ENCODE measurements around the gene FABP6.

- TF ChIP-seq TSHZ2 (CRISPR knock-in tag; IDR thresholded peaks at IDR 0.05), result no peak
- TF ChIP-seq PATZ1 (CRISPR knock-in tag; IDR thresholded peaks at IDR 0.05; ENCODE audit: borderline replicate concordance), result no peak
- TF ChIP-seq ZFP3 (CRISPR knock-in tag; IDR thresholded peaks at IDR 0.05), result no peak
- no peak for TF ChIP-seq ZC3H10 (CRISPR knock-in tag; IDR thresholded peaks at IDR 0.05)
- no peak for TF ChIP-seq ZNF70 (CRISPR knock-in tag; IDR thresholded peaks at IDR 0.05)
- TF ChIP-seq ZNF565 (CRISPR knock-in tag; conservative IDR thresholded peaks at IDR 0.05; ENCODE audit: low read depth), result no peak
- TF ChIP-seq BACH2 (CRISPR knock-in tag; IDR thresholded peaks at IDR 0.05; ENCODE audit: borderline replicate concordance), result no peak
These were observed 18.7 kb upstream of the FABP6 start for GRCh38 chr5:160210606-160211005.

Measured in SK-N-SH treated with all-trans-retinoic acid at 6 μM for 48 hours (cell line).